ENCODE results near the gene TMC7.

The TMC7 gene

GRCh38 chr16:18966791-18967190 is 16.9 kb upstream of the TMC7 start:
- H3F3A ChIP-seq (ENCODE audit: low read depth), result no peaks in the 10 kb centered on the region

GRCh38 chr16:18969050-18969854 is 14.5 kb upstream of the TMC7 start:
- peak overlapping the region; percentile 71 for H3K4me3 ChIP-seq (ENCODE audit: low read length, poor library complexity, severe bottlenecking)
- no peaks in the 10 kb centered on the region for H3K79me2 ChIP-seq (ENCODE audit: insufficient read depth, low read length)
- H2AFZ ChIP-seq (ENCODE audit: low read length), result peak overlapping the region; percentile 85

More at GRCh38 chr16:18966791-18967190, 16.9 kb upstream of the TMC7 start:
- Histone ChIP-seq H3K9me3 (ENCODE audit: insufficient read depth, low read depth, low read length) (no peaks in the 10 kb centered on the region), H3K79me2 (ENCODE audit: insufficient read depth, low read length) (no peaks in the 10 kb centered on the region), H3K9me2 (replicated peaks; ENCODE audit: low read depth, low read length) (no peaks in the 10 kb centered on the region), H4K20me1 (ENCODE audit: insufficient read depth, low read length, poor library complexity, severe bottlenecking) (no peaks in the 10 kb centered on the region), H3K27me3 (ENCODE audit: insufficient read depth, low read length, poor library complexity, severe bottlenecking) (no peaks in the 10 kb centered on the region), H3K4me1 (ENCODE audit: insufficient read depth, low read length, poor library complexity, severe bottlenecking) (no peaks in the 10 kb centered on the region), H3K36me3 (ENCODE audit: insufficient read depth, low read length) (no peaks in the 10 kb centered on the region), H3K4me3 (ENCODE audit: low read length, poor library complexity, severe bottlenecking) (no peak overlapping the region), H3K4me2 (ENCODE audit: low read depth, low read length, poor library complexity, severe bottlenecking) (no peak overlapping the region), H2AFZ (ENCODE audit: low read length) (no peak overlapping the region), H3K9ac (ENCODE audit: low read depth, low read length, poor library complexity, severe bottlenecking) (no peak overlapping the region)
- no peak for TF ChIP-seq CTCF (conservative IDR thresholded peaks at IDR 0.05; ENCODE audit: low read length)
- no peak for TF ChIP-seq EZH2phosphoT487 (IDR thresholded peaks at IDR 0.05; ENCODE audit: borderline replicate concordance)

GRCh38 chr16:18969855-18970240 is 13.9 kb upstream of the TMC7 start:
- TF ChIP-seq EZH2phosphoT487 (IDR thresholded peaks at IDR 0.05; ENCODE audit: borderline replicate concordance), result no peak
- TF ChIP-seq CTCF (conservative IDR thresholded peaks at IDR 0.05; ENCODE audit: low read length), result no peak
- H3K9me2 ChIP-seq (replicated peaks; ENCODE audit: low read depth, low read length), result no peaks in the 10 kb centered on the region
- H2AFZ ChIP-seq (ENCODE audit: low read length), result peak overlapping the region; percentile 43; the same call in 1 of the 2 replicates

More at GRCh38 chr16:18969050-18969854, 14.5 kb upstream of the TMC7 start:
- Histone ChIP-seq H3K9ac (ENCODE audit: low read depth, low read length, poor library complexity, severe bottlenecking) (peak overlapping the region; percentile 47), H3K4me1 (ENCODE audit: insufficient read depth, low read length, poor library complexity, severe bottlenecking) (no peaks in the 10 kb centered on the region), H4K20me1 (ENCODE audit: insufficient read depth, low read length, poor library complexity, severe bottlenecking) (no peaks in the 10 kb centered on the region), H3K4me2 (ENCODE audit: low read depth, low read length, poor library complexity, severe bottlenecking) (peak overlapping the region; percentile 62), H3K9me2 (replicated peaks; ENCODE audit: low read depth, low read length) (no peaks in the 10 kb centered on the region), H3K9me3 (ENCODE audit: insufficient read depth, low read depth, low read length) (no peaks in the 10 kb centered on the region), H3F3A (ENCODE audit: low read depth) (no peaks in the 10 kb centered on the region), H3K36me3 (ENCODE audit: insufficient read depth, low read length) (no peaks in the 10 kb centered on the region), H3K27me3 (ENCODE audit: insufficient read depth, low read length, poor library complexity, severe bottlenecking) (no peaks in the 10 kb centered on the region)
- TF ChIP-seq CTCF (conservative IDR thresholded peaks at IDR 0.05; ENCODE audit: low read length) (peak; percentile 88), EZH2phosphoT487 (IDR thresholded peaks at IDR 0.05; ENCODE audit: borderline replicate concordance) (no peak)

More at GRCh38 chr16:18969855-18970240, 13.9 kb upstream of the TMC7 start:
- Histone ChIP-seq H3K4me3 (ENCODE audit: low read length, poor library complexity, severe bottlenecking) (no peak overlapping the region), H3F3A (ENCODE audit: low read depth) (no peaks in the 10 kb centered on the region), H4K20me1 (ENCODE audit: insufficient read depth, low read length, poor library complexity, severe bottlenecking) (no peaks in the 10 kb centered on the region), H3K9ac (ENCODE audit: low read depth, low read length, poor library complexity, severe bottlenecking) (no peak overlapping the region), H3K27me3 (ENCODE audit: insufficient read depth, low read length, poor library complexity, severe bottlenecking) (no peaks in the 10 kb centered on the region), H3K36me3 (ENCODE audit: insufficient read depth, low read length) (no peaks in the 10 kb centered on the region), H3K4me2 (ENCODE audit: low read depth, low read length, poor library complexity, severe bottlenecking) (no peak overlapping the region), H3K4me1 (ENCODE audit: insufficient read depth, low read length, poor library complexity, severe bottlenecking) (no peaks in the 10 kb centered on the region), H3K9me3 (ENCODE audit: insufficient read depth, low read depth, low read length) (no peaks in the 10 kb centered on the region), H3K79me2 (ENCODE audit: insufficient read depth, low read length) (no peaks in the 10 kb centered on the region)

All from Loucy (cell line).